Esophagus squamous epithelium (tissue), 4 donors: ENCODE results near the gene RCOR1.

Source experiments
- CTCF ChIP-seq, 6 experiments: fragments of 450-650 bp in 4 of 6; fragments of 200-600 bp in 2 of 6; sonication (generic) in 2 of 6; IDR thresholded peaks; one replicate each; pipeline ENCODE4 v1.5.1; 2016 to 2019; ENCODE audit warnings: antibody characterized with exemption in 6 of 6, mild to moderate bottlenecking in 4 of 6, moderate library complexity in 4 of 6
- POLR2A ChIP-seq, 4 donors: fragments of 450-650 bp; IDR thresholded peaks; one replicate each; pipeline ENCODE4 v1.6.1; 2017; ENCODE audit warnings: antibody characterized with exemption in 4 of 4, mild to moderate bottlenecking in 4 of 4, moderate library complexity in 3 of 4

GRCh38 chr14:102630405-102630804 lies 38.0 kb downstream of the RCOR1 start:
- TF ChIP-seq CTCF (IDR thresholded peaks at IDR 0.05) = no peak
- TF ChIP-seq POLR2A (IDR thresholded peaks at IDR 0.05) = no peak
